DOHH2 (cell line): ENCODE measurements around the gene ZNF774.

Experiments
- EZH2phosphoT487 ChIP-seq: fragments of 200-600 bp; sonication (generic); IDR thresholded peaks from 2 replicates; pipeline ENCODE4 v1.6.1; 2017; ENCODE audit warnings: borderline replicate concordance, mild to moderate bottlenecking, antibody characterized with exemption, low read length, moderate library complexity, mixed read lengths
- TF ChIP-seq, protein P1 (sequence below): fragments of 200-600 bp; sonication (generic); IDR thresholded peaks from one replicate; pipeline ENCODE4 v1.5.1; 2014; ENCODE audit warnings: antibody characterized with exemption, mild to moderate bottlenecking, low read depth, low read length; ENCODE audit not compliant: poor library complexity, severe bottlenecking

DNA sequence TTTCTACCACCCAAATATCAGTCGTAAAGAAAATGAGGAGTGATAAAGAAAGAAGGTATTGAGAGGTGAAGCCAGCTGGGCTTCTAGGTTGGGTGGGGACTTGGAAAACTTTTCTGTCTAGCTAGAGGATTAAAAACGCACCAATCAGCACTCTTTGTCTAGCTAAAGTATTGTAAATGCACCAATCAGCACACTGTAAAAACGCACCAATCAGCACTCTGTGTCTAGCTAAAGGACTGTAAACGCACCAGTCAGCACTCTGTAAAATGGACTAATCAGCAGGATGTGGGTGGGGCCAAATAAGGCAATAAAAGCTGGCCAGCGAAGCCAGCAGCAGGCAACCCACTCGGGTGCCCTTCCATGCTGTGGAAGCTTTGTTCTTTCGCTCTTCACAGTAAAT lies 23.0 kb downstream of the ZNF774 start:
- TF ChIP-seq, protein P1, sequence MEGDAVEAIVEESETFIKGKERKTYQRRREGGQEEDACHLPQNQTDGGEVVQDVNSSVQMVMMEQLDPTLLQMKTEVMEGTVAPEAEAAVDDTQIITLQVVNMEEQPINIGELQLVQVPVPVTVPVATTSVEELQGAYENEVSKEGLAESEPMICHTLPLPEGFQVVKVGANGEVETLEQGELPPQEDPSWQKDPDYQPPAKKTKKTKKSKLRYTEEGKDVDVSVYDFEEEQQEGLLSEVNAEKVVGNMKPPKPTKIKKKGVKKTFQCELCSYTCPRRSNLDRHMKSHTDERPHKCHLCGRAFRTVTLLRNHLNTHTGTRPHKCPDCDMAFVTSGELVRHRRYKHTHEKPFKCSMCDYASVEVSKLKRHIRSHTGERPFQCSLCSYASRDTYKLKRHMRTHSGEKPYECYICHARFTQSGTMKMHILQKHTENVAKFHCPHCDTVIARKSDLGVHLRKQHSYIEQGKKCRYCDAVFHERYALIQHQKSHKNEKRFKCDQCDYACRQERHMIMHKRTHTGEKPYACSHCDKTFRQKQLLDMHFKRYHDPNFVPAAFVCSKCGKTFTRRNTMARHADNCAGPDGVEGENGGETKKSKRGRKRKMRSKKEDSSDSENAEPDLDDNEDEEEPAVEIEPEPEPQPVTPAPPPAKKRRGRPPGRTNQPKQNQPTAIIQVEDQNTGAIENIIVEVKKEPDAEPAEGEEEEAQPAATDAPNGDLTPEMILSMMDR, result no peak
- TF ChIP-seq EZH2phosphoT487, result no peak
